H9 (cell line): Measurements from ENCODE around the gene COPG1. TPM values are rescaled to one million over a fixed set of nuclear protein-coding genes. Genes with fewer than 3 reads are reported as not detected.

Experiments used
- DNase-seq: peaks from one replicate; pipeline ENCODE4 v3.0.0-alpha.2; 2017
- H2AFZ ChIP-seq: one replicate; pipeline ENCODE4 v1.6.1; 2013; ENCODE audit warnings: mild to moderate bottlenecking, low read length, control low read depth, moderate library complexity
- H2AK5ac ChIP-seq: 2 replicates; pipeline ENCODE4 v1.6.1; 2013; ENCODE audit warnings: low read length, control low read depth, mixed read lengths; ENCODE audit not compliant: insufficient read length
- H2BK120ac ChIP-seq: one replicate; pipeline ENCODE4 v1.6.1; 2013; ENCODE audit warnings: low read depth, mild to moderate bottlenecking, low read length, control low read depth, inconsistent platforms; ENCODE audit not compliant: poor library complexity, severe bottlenecking
- H2BK12ac ChIP-seq: 2 replicates; pipeline ENCODE4 v1.6.1; 2013; ENCODE audit warnings: low read length, control low read depth, mixed read lengths, low read depth; ENCODE audit not compliant: insufficient read length
- H2BK15ac ChIP-seq: 2 replicates; pipeline ENCODE4 v1.6.1; 2013; ENCODE audit warnings: low read depth, low read length, control low read depth
- H2BK20ac ChIP-seq: one replicate; pipeline ENCODE4 v1.6.1; 2013; ENCODE audit warnings: low read depth, mild to moderate bottlenecking, low read length, control low read depth, inconsistent platforms; ENCODE audit not compliant: poor library complexity, severe bottlenecking
- H2BK5ac ChIP-seq: 2 replicates; pipeline ENCODE4 v1.6.1; 2013; ENCODE audit warnings: low read length, control low read depth, mixed read lengths; ENCODE audit not compliant: insufficient read length
- H3K14ac ChIP-seq: 2 replicates; pipeline ENCODE4 v1.6.1; 2013; ENCODE audit warnings: low read length, control low read depth; ENCODE audit not compliant: insufficient read depth
- H3K18ac ChIP-seq: 2 replicates; pipeline ENCODE4 v1.6.1; 2013; ENCODE audit warnings: low read depth, mild to moderate bottlenecking, mixed read lengths, low read length, control low read depth; ENCODE audit not compliant: insufficient read length
- H3K23ac ChIP-seq: 2 replicates; pipeline ENCODE4 v1.6.1; 2013; ENCODE audit warnings: low read length, control low read depth, mixed read lengths, low read depth; ENCODE audit not compliant: insufficient read length
- H3K23me2 ChIP-seq: 2 replicates; pipeline ENCODE4 v1.6.1; 2013; ENCODE audit warnings: low read depth, mild to moderate bottlenecking, mixed read lengths, low read length, control low read depth; ENCODE audit not compliant: insufficient read length, poor library complexity, severe bottlenecking
- H3K27ac ChIP-seq: 2 replicates; pipeline ENCODE4 v1.5.1; 2013; ENCODE audit warnings: low read length, control low read depth, mixed read lengths, low read depth; ENCODE audit not compliant: insufficient read length
- H3K27me3 ChIP-seq: 2 replicates; pipeline ENCODE4 v1.6.1; 2013; ENCODE audit warnings: low read length, control low read depth, inconsistent platforms; ENCODE audit not compliant: insufficient read depth
- H3K4ac ChIP-seq: 2 replicates; pipeline ENCODE4 v1.6.1; 2013; ENCODE audit warnings: low read depth, mild to moderate bottlenecking, control low read depth, inconsistent platforms, low read length, moderate library complexity
- H3K4me1 ChIP-seq: 2 replicates; pipeline ENCODE4 v1.6.1; 2013; ENCODE audit warnings: low read length, control low read depth, inconsistent platforms; ENCODE audit not compliant: insufficient read depth
- H3K4me2 ChIP-seq: 2 replicates; pipeline ENCODE4 v1.6.1; 2013; ENCODE audit warnings: low read length, control low read depth, mixed read lengths; ENCODE audit not compliant: insufficient read length, insufficient read depth
- H3K56ac ChIP-seq: 2 replicates; pipeline ENCODE4 v1.6.1; 2013; ENCODE audit warnings: low read depth, mild to moderate bottlenecking, mixed read lengths, low read length, control low read depth; ENCODE audit not compliant: insufficient read length
- H3K79me1 ChIP-seq: 2 replicates; pipeline ENCODE4 v1.6.1; 2013; ENCODE audit warnings: low read depth, mild to moderate bottlenecking, moderate library complexity, low read length, control low read depth, inconsistent platforms; ENCODE audit not compliant: insufficient read depth, poor library complexity, severe bottlenecking
- H3K79me2 ChIP-seq: 2 replicates; pipeline ENCODE4 v1.6.1; 2013; ENCODE audit warnings: low read length, control low read depth, inconsistent platforms; ENCODE audit not compliant: insufficient read depth
- H3K9ac ChIP-seq: 2 replicates; pipeline ENCODE4 v1.6.1; 2013; ENCODE audit warnings: low read length, control low read depth, mixed read lengths; ENCODE audit not compliant: insufficient read length; ENCODE audit errors: extremely low read depth
- H3K9me3 ChIP-seq: one replicate; pipeline ENCODE4 v1.6.1; 2013; ENCODE audit warnings: low read depth, low read length, inconsistent platforms; ENCODE audit not compliant: control insufficient read depth
- H3T11ph ChIP-seq: one replicate; pipeline ENCODE4 v1.6.1; 2013; ENCODE audit warnings: mild to moderate bottlenecking, low read length, control low read depth, inconsistent platforms
- H4K20me1 ChIP-seq: one replicate; pipeline ENCODE4 v1.6.1; 2013; ENCODE audit not compliant: control insufficient read depth, insufficient read length, insufficient read depth
- H4K5ac ChIP-seq: 2 replicates; pipeline ENCODE4 v1.6.1; 2013; ENCODE audit warnings: low read depth, mild to moderate bottlenecking, mixed read lengths, low read length, control low read depth; ENCODE audit not compliant: insufficient read length
- H4K8ac ChIP-seq: replicated peaks from 2 replicates; pipeline ENCODE4 v1.6.1; 2013; ENCODE audit warnings: low read length, control low read depth, mixed read lengths, low read depth; ENCODE audit not compliant: insufficient read length
- H4K91ac ChIP-seq: 2 replicates; pipeline ENCODE4 v1.6.1; 2013; ENCODE audit warnings: low read depth, mild to moderate bottlenecking, moderate library complexity, mixed read lengths, low read length, control low read depth; ENCODE audit not compliant: insufficient read length
- H3K27ac Mint-ChIP-seq, 3 experiments: 2 replicates in 2 of 3; 3 replicates in 1 of 3; pipeline ENCODE4 v1.8.0; 2020 to 2021; ENCODE audit warnings: mixed read lengths in 3 of 3, mild to moderate bottlenecking in 1 of 3, moderate library complexity in 1 of 3
- H3K27me3 Mint-ChIP-seq: 2 replicates; pipeline ENCODE4 v1.8.0; 2021; ENCODE audit warnings: low read depth, mild to moderate bottlenecking, moderate library complexity, mixed read lengths
- H3K36me3 Mint-ChIP-seq, 3 experiments: 2 replicates in 2 of 3; 3 replicates in 1 of 3; pipeline ENCODE4 v1.8.0; 2020 to 2021; ENCODE audit warnings: low read depth in 3 of 3, mixed read lengths in 3 of 3; ENCODE audit not compliant: insufficient read depth in 1 of 3
- H3K4me1 Mint-ChIP-seq, 2 experiments: 2 replicates each; pipeline ENCODE4 v1.8.0; 2020; ENCODE audit warnings: mixed read lengths in 2 of 2
- H3K4me3 Mint-ChIP-seq, 2 experiments: 2 replicates in 1 of 2; 3 replicates in 1 of 2; pipeline ENCODE4 v1.8.0; 2020 to 2021; ENCODE audit warnings: mild to moderate bottlenecking in 2 of 2, mixed read lengths in 2 of 2, moderate library complexity in 1 of 2
- H3K9me3 Mint-ChIP-seq, 2 experiments: 2 replicates in 1 of 2; 3 replicates in 1 of 2; pipeline ENCODE4 v1.8.0; 2020; ENCODE audit warnings: mild to moderate bottlenecking in 2 of 2, mixed read lengths in 2 of 2, moderate library complexity in 1 of 2
- CTCF ChIP-seq: fragments of 200-600 bp; sonication (generic); conservative IDR thresholded peaks from 3 replicates; pipeline ENCODE4 v1.8.0; 2021; ENCODE audit warnings: antibody characterized with exemption, mild to moderate bottlenecking
- total RNA-seq: library from RNA; stranded (reverse); gene quantifications from 2 replicates; pipeline ENCODE4 v1.2.1, GENCODE V29; 2021

The COPG1 gene
- total RNA-seq, 1 experiment from 2014 or later: 147 TPM

GRCh38 chr3:129313415-129313664, 63.9 kb downstream of the COPG1 start:
- Histone ChIP-seq H3K4me1 (no peaks in the 10 kb centered on the region), H4K5ac (no peak overlapping the region), H3K14ac (no peak overlapping the region), H3K79me2 (no peaks in the 10 kb centered on the region), H3K18ac (no peak overlapping the region), H2BK5ac (no peak overlapping the region), H3K27ac (no peak overlapping the region), H3K56ac (no peak overlapping the region), H2AK5ac (no peak overlapping the region), H2BK12ac (no peak overlapping the region), H3K23me2 (peaks cover 4% of the 10 kb centered on the region), H3K4ac (no peak overlapping the region), H4K8ac (no peak overlapping the region), H3K4me2 (no peak overlapping the region), H2BK120ac (no peak overlapping the region), H3K79me1 (no peaks in the 10 kb centered on the region), H3T11ph (no peak overlapping the region), H3K23ac (no peak overlapping the region), H4K91ac (no peak overlapping the region), H2BK15ac (no peak overlapping the region), H3K9ac (no peak overlapping the region), H4K20me1 (no peaks in the 10 kb centered on the region), H3K9me3 (no peaks in the 10 kb centered on the region), H3K27me3 (no peaks in the 10 kb centered on the region), H2AFZ (no peak overlapping the region), H2BK20ac (no peak overlapping the region)
- H3K27me3 Mint-ChIP-seq: peaks cover 3% of the 10 kb centered on the region; the same call in 1 of the 2 replicates
- no peak for DNase-seq
- no peak for TF ChIP-seq CTCF
- H3K9me3 Mint-ChIP-seq: no peaks in the 10 kb centered on the region; a peak in 2 of 5 replicates
- peaks cover 0 to 3% (median 3%) of the 10 kb centered on the region in 3 experiments; a peak in 1 of 7 replicates for H3K36me3 Mint-ChIP-seq
- peaks cover 11 to 20% of the 10 kb centered on the region in 2 experiments for H3K4me1 Mint-ChIP-seq
- H3K4me3 Mint-ChIP-seq: peak overlapping the region; percentile 83 to 90; a peak in 4 of 5 replicates
- H3K27ac Mint-ChIP-seq: peak overlapping the region in 1 of 3 experiments; percentile 78; a peak in 2 of 7 replicates
